SK-N-SH treated with all-trans-retinoic acid at 6 μM for 48 hours (cell line): ENCODE measurements around the gene TMEM269.

Experiments used
- ATAC-seq: fragments of 200-7000 bp; cut with Tn5 transposase; 3 replicates; pipeline ENCODE4 v1.9.1; 2020; ENCODE audit warnings: mild to moderate bottlenecking, moderate library complexity
- ARNTL ChIP-seq: fragments of 450-650 bp; formaldehyde crosslinking; IDR thresholded peaks from 2 replicates; pipeline ENCODE4 v1.5.0; 2020; ENCODE audit warnings: low read depth, mild to moderate bottlenecking, moderate library complexity, borderline replicate concordance
- BACH2 ChIP-seq: fragments of 250-450 bp; sonication (Bioruptor Pico); IDR thresholded peaks from 2 replicates; pipeline ENCODE4 v1.9.0; 2021; ENCODE audit warnings: mild to moderate bottlenecking, borderline replicate concordance
- CREB5 ChIP-seq: fragments of 250-450 bp; sonication (Bioruptor Pico); IDR thresholded peaks from 2 replicates; pipeline ENCODE4 v1.5.1; 2020; ENCODE audit warnings: low read depth, mild to moderate bottlenecking, moderate library complexity
- CSDC2 ChIP-seq: fragments of 250-450 bp; sonication (Bioruptor Pico); IDR thresholded peaks from 2 replicates; pipeline ENCODE4 v1.5.0; 2020; ENCODE audit warnings: mild to moderate bottlenecking, moderate library complexity
- ESRRG ChIP-seq: fragments of 250-450 bp; sonication (Bioruptor Pico); IDR thresholded peaks from 2 replicates; pipeline ENCODE4 v1.6.1; 2021; ENCODE audit warnings: mild to moderate bottlenecking
- GLIS3 ChIP-seq: fragments of 250-450 bp; sonication (Bioruptor Pico); IDR thresholded peaks from 2 replicates; pipeline ENCODE4 v1.5.0; 2020; ENCODE audit warnings: mild to moderate bottlenecking, moderate library complexity
- ISL1 ChIP-seq: fragments of 250-450 bp; sonication (Bioruptor Pico); IDR thresholded peaks from 2 replicates; pipeline ENCODE4 v2.1.2; 2022; ENCODE audit warnings: mild to moderate bottlenecking, moderate library complexity
- OSR1 ChIP-seq: fragments of 250-450 bp; sonication (Bioruptor Pico); IDR thresholded peaks from 2 replicates; pipeline ENCODE4 v1.8.0; 2022; ENCODE audit warnings: moderate library complexity, mild to moderate bottlenecking, inconsistent platforms
- PATZ1 ChIP-seq: fragments of 250-450 bp; sonication (Bioruptor Pico); IDR thresholded peaks from 2 replicates; pipeline ENCODE4 v1.8.0; 2020; ENCODE audit warnings: mild to moderate bottlenecking, moderate library complexity, borderline replicate concordance
- PPARA ChIP-seq: fragments of 250-450 bp; sonication (Bioruptor Pico); IDR thresholded peaks from 2 replicates; pipeline ENCODE4 v1.5.0; 2020; ENCODE audit warnings: mild to moderate bottlenecking, borderline replicate concordance
- RARB ChIP-seq: fragments of 250-450 bp; sonication (Bioruptor Pico); IDR thresholded peaks from 2 replicates; pipeline ENCODE4 v1.8.0; 2021; ENCODE audit warnings: mild to moderate bottlenecking, moderate library complexity
- SNAI2 ChIP-seq: fragments of 250-450 bp; sonication (Bioruptor Pico); IDR thresholded peaks from 2 replicates; pipeline ENCODE4 v1.5.0; 2020; ENCODE audit warnings: mild to moderate bottlenecking, moderate library complexity
- TCF4 ChIP-seq: fragments of 250-450 bp; sonication (Bioruptor Pico); IDR thresholded peaks from 2 replicates; pipeline ENCODE4 v1.8.0; 2021; ENCODE audit warnings: mild to moderate bottlenecking, moderate library complexity, borderline replicate concordance
- TOX ChIP-seq: fragments of 250-450 bp; sonication (Bioruptor Pico); IDR thresholded peaks from 2 replicates; pipeline ENCODE4 v1.8.0; 2021; ENCODE audit warnings: mild to moderate bottlenecking, moderate library complexity, borderline replicate concordance
- ZC3H10 ChIP-seq: fragments of 250-450 bp; sonication (Bioruptor Pico); IDR thresholded peaks from 2 replicates; pipeline ENCODE4 v1.5.1; 2021; ENCODE audit warnings: mild to moderate bottlenecking, moderate library complexity
- ZFP3 ChIP-seq: fragments of 250-450 bp; sonication (Bioruptor Pico); IDR thresholded peaks from 2 replicates; pipeline ENCODE4 v1.5.0; 2020; ENCODE audit warnings: mild to moderate bottlenecking, moderate library complexity
- ZFP30 ChIP-seq: fragments of 450-650 bp; formaldehyde crosslinking; IDR thresholded peaks from 2 replicates; pipeline ENCODE4 v1.5.0; 2022; ENCODE audit warnings: mild to moderate bottlenecking, moderate library complexity
- ZNF565 ChIP-seq: fragments of 450-650 bp; formaldehyde crosslinking; conservative IDR thresholded peaks from 2 replicates; pipeline ENCODE4 v1.5.0; 2020; ENCODE audit warnings: low read depth, mild to moderate bottlenecking, moderate library complexity
- ZNF70 ChIP-seq: fragments of 450-650 bp; formaldehyde crosslinking; IDR thresholded peaks from 2 replicates; pipeline ENCODE4 v1.5.0; 2020; ENCODE audit warnings: mild to moderate bottlenecking, moderate library complexity
- ZNF8 ChIP-seq: fragments of 450-650 bp; formaldehyde crosslinking; IDR thresholded peaks from 2 replicates; pipeline ENCODE4 v1.5.0; 2020; ENCODE audit warnings: mild to moderate bottlenecking, moderate library complexity
- TF ChIP-seq, protein P1 (sequence below): fragments of 250-450 bp; sonication (Bioruptor Pico); IDR thresholded peaks from 2 replicates; pipeline ENCODE4 v1.5.1; 2021; ENCODE audit warnings: mild to moderate bottlenecking, moderate library complexity
- TF ChIP-seq, protein P2 (sequence below): fragments of 250-450 bp; sonication (Bioruptor Pico); IDR thresholded peaks from 2 replicates; pipeline ENCODE4 v1.8.0; 2021; ENCODE audit warnings: low read depth, mild to moderate bottlenecking, moderate library complexity, borderline replicate concordance

The TMEM269 gene

GRCh38 chr1:42741706-42742105 is 43.1 kb upstream of the TMEM269 start (continued):
- TF ChIP-seq TOX (CRISPR knock-in tag) (no peak), SNAI2 (no peak)

- TF ChIP-seq RARB (no peak), PATZ1 (CRISPR knock-in tag) (no peak), ARNTL (no peak), OSR1 (CRISPR knock-in tag) (no peak), ZNF70 (CRISPR knock-in tag) (no peak), TCF4 (CRISPR knock-in tag) (no peak), ZNF8 (no peak), GLIS3 (no peak), PPARA (CRISPR knock-in tag) (no peak), BACH2 (CRISPR knock-in tag) (no peak), CREB5 (CRISPR knock-in tag) (no peak), ZFP3 (CRISPR knock-in tag) (no peak), TOX (CRISPR knock-in tag) (no peak), ZNF565 (CRISPR knock-in tag) (no peak), CSDC2 (CRISPR knock-in tag) (no peak), ESRRG (no peak)
- TF ChIP-seq, protein P1, sequence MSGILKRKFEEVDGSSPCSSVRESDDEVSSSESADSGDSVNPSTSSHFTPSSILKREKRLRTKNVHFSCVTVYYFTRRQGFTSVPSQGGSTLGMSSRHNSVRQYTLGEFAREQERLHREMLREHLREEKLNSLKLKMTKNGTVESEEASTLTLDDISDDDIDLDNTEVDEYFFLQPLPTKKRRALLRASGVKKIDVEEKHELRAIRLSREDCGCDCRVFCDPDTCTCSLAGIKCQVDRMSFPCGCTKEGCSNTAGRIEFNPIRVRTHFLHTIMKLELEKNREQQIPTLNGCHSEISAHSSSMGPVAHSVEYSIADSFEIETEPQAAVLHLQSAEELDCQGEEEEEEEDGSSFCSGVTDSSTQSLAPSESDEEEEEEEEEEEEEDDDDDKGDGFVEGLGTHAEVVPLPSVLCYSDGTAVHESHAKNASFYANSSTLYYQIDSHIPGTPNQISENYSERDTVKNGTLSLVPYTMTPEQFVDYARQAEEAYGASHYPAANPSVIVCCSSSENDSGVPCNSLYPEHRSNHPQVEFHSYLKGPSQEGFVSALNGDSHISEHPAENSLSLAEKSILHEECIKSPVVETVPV (CRISPR knock-in tag) = no peak
- no peak for ATAC-seq
Observed at GRCh38 chr1:42742141-42742540, 42.6 kb upstream of the TMEM269 start.

GRCh38 chr1:42742617-42743316 is 42.0 kb upstream of the TMEM269 start:
- ATAC-seq = no peak
- TF ChIP-seq OSR1 (CRISPR knock-in tag) (no peak), RARB (no peak), PATZ1 (CRISPR knock-in tag) (no peak), ZNF70 (CRISPR knock-in tag) (no peak), BACH2 (CRISPR knock-in tag) (no peak), GLIS3 (no peak), ESRRG (no peak), CREB5 (CRISPR knock-in tag) (no peak), SNAI2 (no peak), ISL1 (CRISPR knock-in tag) (no peak), ZFP3 (CRISPR knock-in tag) (no peak), ZNF8 (no peak), ARNTL (no peak), ZFP30 (no peak), ZC3H10 (no peak), CSDC2 (CRISPR knock-in tag) (no peak)
- TF ChIP-seq, protein P2, sequence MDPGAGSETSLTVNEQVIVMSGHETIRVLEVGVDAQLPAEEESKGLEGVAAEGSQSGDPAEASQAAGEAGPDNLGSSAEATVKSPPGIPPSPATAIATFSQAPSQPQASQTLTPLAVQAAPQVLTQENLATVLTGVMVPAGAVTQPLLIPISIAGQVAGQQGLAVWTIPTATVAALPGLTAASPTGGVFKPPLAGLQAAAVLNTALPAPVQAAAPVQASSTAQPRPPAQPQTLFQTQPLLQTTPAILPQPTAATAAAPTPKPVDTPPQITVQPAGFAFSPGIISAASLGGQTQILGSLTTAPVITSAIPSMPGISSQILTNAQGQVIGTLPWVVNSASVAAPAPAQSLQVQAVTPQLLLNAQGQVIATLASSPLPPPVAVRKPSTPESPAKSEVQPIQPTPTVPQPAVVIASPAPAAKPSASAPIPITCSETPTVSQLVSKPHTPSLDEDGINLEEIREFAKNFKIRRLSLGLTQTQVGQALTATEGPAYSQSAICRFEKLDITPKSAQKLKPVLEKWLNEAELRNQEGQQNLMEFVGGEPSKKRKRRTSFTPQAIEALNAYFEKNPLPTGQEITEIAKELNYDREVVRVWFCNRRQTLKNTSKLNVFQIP (CRISPR knock-in tag) = no peak
- TF ChIP-seq, all 23 proteins: peak for 0
